GM19372 (cell line): Measurements from ENCODE around the gene INHA.

Source experiments
- ATAC-seq: cut with Tn5 transposase; IDR thresholded peaks from one replicate; pipeline ENCODE4 v1.9.1; 2021; ENCODE audit warnings: mild to moderate bottlenecking, low read depth, moderate library complexity; ENCODE audit not compliant: unreplicated experiment

INHA gene

DNA sequence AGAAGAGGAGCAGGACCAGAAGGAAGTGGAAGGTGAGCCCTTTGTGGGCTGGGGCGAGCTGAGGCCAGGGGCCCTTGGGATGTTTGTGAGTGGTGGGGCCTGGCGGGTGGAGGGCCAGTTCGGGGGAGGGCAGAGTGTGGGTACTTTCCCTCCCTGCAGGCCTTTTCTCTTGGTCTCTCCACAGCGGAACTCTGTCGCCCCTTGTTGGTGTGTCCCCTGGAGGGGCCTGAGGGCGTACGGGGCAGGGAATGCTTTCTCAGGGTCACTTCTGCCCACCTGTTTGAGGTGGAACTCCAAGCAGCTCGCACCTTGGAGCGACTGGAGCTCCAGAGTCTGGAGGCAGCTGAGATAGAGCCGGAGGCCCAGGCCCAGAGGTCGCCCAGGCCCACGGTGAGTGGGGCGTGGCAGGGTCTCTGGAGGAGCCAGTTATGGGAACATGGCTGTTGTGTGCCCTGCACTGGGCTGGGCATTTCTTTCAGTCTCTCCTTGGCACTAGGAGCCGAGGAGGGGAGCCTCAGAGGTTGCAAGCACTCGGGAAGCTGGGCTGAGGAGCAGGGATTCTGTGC is 36.4 kb downstream of the INHA start:
- no peak for ATAC-seq

DNA sequence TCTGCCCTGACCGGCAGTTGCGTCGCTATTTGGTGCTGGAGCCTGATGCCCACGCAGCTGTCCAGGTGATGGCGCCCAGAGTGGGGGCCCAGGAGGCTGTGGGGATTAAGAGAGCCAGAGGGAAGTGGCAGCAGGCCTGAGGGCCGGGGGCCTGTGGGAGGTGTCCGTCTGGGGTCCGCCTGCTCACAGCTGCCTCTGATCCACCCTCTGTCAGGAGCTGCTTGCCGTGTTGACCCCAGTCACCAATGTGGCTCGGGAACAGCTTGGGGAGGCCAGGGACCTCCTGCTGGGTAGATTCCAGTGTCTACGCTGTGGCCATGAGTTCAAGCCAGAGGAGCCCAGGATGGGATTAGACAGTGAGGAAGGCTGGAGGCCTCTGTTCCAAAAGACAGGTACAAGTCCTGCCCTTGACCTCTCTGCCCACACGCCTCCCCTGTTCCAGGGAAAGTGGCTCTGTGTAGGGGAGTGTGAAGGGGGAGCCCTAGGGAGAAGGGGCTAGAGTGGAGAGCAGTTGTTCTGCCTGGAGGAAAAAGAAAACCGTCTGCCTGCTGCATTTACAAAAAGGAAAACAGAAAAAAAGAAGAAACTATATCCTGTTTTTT is 37.1 kb downstream of the INHA start:
- ATAC-seq = no peak

DNA sequence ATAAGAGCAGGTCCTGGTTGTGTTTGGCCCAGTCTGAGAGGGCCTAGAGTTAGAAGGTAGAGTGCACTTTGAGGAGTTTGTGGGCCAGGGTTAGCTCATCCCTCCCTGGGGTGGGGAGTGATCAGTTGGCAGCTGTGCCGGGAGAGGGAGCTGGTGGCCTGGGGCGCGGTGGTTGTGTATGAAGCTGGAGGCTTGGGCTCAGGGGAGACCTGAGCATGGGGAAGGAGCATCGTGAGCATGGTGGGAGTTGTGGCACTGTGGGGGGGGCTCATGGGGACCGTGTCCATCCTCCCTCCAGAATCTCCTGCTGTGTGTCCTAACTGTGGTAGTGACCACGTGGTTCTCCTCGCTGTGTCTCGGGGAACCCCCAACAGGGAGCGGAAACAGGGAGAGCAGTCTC is 39.2 kb downstream of the INHA start:
- ATAC-seq = no peak

DNA sequence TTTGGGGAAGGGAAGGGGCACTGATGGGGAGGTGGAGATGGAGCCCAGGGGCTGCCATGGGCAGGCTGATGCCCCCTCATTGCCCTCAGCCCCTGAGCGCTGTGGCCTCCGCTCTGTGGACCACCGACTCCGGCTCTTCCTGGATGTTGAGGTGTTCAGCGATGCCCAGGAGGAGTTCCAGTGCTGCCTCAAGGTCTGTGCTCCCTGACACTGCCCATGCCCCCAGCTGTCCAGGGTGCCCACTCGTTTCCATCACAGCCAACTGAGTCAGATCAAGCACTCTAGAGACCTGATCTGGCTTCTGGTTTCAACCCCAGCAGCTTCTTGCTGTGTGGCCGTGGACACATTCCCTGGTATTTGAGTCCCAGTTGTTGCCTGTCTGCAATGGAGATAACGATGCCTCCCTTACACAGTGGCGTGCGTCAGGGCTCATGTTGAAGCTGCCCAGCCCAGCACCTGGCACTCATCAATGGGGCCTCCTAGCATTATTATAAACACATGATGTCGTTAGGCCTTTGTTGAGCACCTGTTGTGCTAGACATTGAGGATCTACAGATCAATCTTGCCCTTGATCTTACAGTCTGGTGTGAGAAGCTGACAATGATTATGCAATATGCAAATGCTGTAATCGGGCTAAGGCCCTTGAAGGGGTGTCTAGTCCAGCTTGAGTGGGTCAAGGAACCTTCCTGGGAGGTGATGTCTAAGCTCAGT is 39.9 kb downstream of the INHA start:
- ATAC-seq = no peak

DNA sequence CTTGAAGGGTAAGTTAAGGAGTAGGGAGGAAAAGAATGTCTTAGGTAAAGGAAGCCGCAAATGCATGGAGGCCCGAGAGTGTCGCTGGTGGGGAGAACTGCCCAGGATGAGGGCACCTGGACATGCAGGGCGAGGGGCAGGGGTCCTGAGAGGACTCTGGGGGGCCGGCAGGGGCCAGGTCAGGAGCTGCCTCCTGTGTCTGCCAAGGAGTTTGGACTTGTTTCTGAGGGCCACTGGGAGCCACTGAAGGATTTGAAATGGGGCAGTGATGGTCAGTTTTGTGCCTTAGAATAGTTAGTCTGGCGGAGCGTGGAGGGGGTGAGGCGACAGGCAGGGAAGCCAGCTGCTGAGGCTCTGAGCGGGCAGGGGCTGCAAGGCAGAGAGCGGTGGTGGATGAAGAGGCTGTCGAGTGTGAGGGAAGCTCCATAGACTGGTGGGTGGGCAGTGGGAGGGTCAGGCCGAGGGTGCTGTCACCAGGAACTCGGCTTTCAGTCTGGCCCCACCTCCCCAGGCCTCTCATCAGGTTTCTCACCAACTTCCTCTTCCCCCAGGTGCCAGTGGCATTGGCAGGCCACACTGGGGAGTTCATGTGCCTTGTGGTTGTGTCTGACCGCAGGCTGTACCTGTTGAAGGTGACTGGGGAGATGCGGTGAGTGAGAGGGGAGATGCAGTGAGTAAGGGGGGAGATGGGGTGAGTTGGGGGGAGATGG is 40.6 kb downstream of the INHA start:
- ATAC-seq = no peak

DNA sequence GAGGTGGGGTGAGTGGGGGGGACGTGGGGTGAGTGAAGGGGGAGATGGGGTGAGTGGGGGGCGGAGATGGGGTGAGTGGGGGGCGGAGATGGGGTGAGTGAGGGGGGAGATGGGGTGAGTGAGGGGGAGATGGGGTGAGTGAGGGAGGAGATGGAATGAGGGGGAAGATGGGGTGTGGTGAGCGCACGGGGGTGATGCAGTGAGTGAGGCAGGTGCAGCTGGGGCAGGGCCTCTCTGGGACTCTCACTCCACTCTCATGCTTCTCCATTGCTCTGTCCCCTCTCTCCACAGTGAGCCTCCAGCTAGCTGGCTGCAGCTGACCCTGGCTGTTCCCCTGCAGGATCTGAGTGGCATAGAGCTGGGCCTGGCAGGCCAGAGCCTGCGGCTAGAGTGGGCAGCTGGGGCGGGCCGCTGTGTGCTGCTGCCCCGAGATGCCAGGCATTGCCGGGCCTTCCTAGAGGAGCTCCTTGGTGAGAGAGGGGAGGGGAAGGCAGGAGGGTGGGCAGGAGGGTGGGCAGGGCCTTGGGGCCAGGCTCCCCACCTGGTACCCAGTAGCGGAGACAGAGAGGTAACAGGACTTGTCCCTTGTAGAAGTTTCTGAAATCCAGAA is 41.5 kb downstream of the INHA start:
- no peak for ATAC-seq

DNA sequence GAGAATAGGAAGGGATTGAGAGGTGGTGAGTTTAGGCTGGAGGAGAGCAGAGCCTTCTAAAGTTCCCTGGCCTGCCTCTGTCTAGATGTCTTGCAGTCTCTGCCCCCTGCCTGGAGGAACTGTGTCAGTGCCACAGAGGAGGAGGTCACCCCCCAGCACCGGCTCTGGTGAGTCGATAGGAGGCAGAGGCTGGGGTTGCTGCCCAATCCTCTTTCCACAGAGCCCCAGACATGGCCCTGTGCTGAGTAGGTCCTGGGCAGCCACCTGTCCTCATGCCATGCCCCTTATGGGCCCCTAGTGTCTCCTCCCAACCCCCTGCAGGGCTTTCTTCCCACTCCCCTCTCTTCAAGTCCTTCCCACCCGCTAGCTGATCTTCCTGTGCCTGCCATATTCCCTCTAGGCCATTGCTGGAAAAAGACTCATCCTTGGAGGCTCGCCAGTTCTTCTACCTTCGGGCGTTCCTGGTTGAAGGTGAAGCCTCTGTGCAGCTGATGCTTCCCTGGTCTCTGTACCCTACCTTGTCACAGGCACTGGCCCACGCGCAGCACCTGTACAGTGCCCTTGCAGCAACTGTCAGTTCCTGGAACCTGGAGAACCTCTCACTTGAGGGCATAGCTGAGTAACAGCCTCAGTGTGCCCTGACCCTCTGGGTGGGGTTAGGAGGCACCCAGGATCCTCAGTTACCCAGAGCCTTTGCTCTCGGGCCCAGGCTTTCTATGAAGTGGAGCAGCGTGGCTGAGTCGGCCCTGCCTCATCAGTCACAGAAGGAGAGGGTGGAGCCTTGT is 42.2 kb downstream of the INHA start:
- no peak for ATAC-seq

DNA sequence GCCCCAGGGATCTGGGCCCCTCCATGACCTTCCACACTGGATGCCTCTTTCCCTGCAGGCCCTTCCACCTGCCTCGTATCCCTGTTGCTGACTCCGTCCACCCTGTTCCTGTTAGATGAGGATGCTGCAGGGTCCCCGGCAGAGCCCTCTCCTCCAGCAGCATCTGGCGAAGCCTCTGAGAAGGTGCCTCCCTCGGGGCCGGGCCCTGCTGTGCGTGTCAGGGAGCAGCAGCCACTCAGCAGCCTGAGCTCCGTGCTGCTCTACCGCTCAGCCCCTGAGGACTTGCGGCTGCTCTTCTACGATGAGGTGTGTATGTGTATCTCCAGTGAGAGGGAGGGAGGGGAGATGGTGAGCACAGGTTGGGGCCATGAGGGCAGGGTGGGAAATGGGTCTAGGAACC is 42.9 kb downstream of the INHA start:
- no peak for ATAC-seq

DNA sequence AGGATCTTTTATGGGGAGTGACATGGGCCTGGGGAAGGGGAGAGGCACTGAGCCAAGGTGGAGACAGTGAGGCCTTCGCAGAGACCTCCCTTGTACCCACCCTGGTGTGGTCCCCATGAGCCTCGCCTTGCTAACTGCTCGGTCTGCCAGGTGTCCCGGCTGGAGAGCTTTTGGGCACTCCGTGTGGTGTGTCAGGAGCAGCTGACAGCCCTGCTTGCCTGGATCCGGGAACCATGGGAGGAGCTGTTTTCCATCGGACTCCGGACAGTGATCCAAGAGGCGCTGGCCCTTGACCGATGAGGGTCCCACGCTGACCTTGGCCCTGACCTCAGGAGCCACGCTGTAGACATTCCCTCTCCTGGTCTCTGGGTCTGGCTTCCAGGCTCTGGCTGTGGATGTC is 43.8 kb downstream of the INHA start:
- ATAC-seq = no peak

DNA sequence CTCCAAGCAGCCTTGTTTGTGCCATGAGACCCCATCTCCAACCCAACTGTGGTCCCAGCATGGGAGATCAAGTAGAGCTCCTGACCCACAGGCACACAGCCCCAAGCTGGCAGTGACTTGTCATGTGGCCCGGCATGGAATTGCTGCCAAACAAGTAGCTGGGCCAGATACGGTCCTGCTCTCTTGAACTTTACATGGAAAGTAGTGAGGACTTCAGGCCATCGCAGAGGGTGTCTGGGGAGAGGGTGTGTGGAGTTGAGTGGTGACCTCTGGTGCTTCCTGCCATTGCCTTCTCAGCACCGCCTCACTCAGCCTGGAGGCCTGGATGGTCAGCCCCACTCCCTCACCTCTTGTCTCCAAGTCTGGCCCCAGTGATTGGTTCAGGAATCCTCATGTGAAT is 44.4 kb downstream of the INHA start:
- no peak for ATAC-seq

DNA sequence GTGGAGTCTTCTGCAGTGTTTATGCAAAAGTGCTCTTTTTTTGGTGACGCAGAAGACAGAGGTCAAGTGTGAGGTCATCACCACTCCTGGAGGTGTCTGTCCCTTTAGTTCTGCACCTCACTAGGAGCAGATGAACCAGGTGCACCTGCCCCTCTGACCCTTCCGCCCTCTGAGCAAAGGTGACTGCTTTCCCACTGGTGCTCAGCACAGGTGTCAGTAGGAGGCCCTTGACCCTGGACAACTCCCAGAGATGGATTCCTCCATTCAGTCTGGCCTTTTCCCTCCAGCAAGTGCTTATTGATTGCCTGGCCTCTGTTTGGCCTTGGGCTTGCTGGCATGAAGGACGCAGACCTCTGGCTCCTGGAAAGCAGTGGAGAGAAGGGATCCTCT is 46.6 kb downstream of the INHA start:
- no peak for ATAC-seq

DNA sequence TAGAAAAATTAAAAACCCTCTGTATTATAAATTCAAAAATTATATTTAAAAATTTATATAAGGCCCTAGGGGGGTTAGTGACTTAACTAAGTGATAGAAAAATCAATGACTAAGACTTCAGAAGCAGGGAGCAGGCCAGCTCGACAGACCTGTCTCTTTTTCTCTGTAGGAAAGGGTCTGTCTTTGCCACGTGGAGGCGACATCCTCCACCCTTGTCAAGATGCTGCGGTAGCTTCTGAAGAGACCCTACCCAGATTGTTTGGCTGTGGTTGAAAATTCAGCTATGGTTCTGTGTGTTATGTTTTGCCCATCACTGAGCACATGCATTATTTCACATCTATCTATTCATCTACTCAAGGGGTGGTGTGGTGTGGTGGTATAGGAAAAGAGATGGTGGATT is 47.1 kb downstream of the INHA start:
- no peak for ATAC-seq

DNA sequence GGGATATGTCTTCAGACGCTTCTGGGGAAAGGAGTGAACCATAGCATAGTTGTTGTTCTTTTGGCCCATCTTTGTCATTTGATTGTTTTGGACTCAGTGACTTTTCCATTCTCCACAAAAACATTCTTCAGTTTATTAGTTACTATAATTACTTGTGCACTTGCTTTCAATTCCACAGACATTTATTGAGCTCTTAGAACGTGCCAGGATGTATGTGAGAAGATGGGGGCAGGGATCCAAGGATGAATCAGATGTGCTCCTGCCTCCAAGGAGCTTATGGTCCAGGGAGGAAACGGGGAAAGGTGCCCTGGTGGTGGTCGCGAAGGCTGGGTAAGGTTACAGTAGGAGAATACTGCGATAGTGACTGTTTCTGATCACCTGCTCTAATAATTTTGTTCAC is 48.4 kb downstream of the INHA start:
- ATAC-seq = no peak

DNA sequence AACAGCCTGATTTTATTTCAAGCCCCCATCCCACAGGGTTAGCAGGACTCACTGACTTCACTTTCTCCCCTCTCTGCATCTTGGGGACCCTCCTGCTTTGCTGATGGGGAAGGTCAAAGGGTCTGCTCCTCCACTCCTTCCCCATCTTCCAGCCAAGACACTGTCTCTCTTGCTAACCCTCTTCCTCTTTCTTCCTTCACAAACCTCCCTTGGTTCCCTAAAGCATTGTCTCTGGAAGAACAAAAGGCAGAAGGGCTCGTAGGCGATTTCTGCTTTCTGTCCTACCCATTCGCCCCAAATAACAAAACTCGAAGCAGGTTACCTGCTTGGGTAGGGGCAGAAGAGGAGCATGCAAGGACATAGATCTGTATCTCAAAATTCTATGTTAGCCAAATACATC is 49.8 kb downstream of the INHA start:
- ATAC-seq = no peak

DNA sequence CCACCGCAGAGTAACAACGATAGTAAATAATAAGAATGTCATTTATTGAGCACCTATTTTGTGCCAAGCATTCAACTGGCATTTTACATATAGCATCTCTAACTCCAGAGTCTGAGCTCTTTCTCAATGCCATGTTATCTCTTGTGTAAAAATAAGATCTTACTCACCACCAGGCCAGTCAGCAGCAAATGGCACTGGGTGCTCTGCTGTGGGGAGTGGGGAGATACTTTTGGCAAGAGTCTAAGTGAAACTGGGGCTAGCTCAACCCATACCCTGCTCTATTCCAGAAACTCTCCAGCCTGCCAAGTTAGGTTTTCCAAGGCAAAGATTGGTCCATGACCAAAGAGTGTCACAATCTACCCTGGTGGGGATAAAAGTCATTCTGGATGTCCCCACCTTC is 50.4 kb downstream of the INHA start:
- ATAC-seq = no peak

DNA sequence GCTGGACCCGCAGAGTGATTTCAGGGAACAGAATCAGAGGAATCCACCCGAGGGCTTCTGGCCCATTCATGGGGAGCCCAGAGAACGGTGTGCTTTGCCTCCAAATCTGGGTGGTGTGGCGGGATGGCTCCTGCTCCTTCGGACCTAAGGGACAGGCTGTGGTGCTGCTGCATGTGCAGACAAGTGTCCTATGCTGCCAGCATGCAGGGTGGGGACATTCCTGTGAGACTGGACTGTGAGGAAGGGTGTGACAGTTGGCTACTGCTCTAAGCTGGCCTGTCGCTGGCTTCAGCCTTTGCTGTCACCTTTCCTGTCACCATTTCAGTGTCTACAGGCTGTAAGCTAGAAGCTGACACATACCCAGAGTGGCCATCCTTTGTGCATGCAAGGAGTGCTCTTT is 52.5 kb downstream of the INHA start:
- no peak for ATAC-seq

DNA sequence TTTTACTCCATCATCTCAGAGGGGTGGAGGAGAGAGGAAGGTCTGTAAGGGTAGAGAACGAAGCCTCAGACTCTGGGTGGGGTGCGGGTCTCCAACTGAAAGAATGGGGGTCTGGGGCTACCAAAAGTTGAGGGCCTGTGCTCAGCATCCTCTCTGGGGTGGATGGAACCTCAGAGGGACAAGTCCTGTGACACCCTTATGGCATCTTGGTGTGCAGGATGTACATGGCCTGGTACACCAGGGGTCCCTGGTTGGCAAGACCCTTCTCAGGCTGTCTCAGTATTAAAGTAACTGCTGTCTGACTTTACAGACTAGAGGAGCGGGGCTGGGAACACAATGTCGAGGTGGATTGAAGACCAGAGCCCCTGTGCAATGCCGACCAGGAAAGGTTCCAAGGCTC is 53.1 kb downstream of the INHA start:
- ATAC-seq = no peak
